Prostate gland (tissue), 2 donors: Measurements from ENCODE around the gene TRPT1.

ENCODE experiments used
- POLR2A ChIP-seq: fragments of 450-650 bp; IDR thresholded peaks from one replicate; pipeline ENCODE4 v1.6.1; 2016; ENCODE audit warnings: antibody characterized with exemption, mild to moderate bottlenecking
- POLR2AphosphoS5 ChIP-seq: sonication (generic); formaldehyde crosslinking; IDR thresholded peaks from one replicate; pipeline ENCODE4 v1.6.1; 2017; ENCODE audit warnings: antibody characterized with exemption
- TF ChIP-seq, protein P1 (sequence below), 4 experiments: fragments of 200-600 bp in 2 of 4; fragments of 450-650 bp in 2 of 4; sonication (generic) in 2 of 4; IDR thresholded peaks; 1 replicate in 3 of 4; 2 replicates in 1 of 4; pipeline ENCODE4 v1.5.1; 2016 to 2019; ENCODE audit warnings: antibody characterized with exemption in 4 of 4, mild to moderate bottlenecking in 2 of 4, moderate library complexity in 2 of 4

DNA sequence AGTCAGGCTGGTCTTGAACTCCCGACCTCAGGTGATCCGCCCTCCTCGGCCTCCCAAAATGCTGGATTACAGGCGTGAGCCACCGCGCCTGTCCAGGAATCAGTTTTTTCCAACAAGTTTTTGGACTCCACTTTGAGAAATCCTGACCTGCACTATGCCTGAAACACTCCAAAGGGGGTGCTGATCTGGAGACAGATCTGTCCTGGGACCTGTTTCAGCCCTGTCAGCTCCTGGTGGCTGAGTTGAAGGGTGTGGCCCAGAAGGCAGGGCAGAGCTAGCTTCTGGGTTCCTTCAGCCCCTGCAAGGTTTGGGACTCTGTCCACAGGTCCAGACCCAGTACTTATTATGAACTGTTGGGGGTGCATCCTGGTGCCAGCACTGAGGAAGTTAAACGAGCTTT, 5.6 kb upstream of the TRPT1 start:
- TF ChIP-seq, protein P1, sequence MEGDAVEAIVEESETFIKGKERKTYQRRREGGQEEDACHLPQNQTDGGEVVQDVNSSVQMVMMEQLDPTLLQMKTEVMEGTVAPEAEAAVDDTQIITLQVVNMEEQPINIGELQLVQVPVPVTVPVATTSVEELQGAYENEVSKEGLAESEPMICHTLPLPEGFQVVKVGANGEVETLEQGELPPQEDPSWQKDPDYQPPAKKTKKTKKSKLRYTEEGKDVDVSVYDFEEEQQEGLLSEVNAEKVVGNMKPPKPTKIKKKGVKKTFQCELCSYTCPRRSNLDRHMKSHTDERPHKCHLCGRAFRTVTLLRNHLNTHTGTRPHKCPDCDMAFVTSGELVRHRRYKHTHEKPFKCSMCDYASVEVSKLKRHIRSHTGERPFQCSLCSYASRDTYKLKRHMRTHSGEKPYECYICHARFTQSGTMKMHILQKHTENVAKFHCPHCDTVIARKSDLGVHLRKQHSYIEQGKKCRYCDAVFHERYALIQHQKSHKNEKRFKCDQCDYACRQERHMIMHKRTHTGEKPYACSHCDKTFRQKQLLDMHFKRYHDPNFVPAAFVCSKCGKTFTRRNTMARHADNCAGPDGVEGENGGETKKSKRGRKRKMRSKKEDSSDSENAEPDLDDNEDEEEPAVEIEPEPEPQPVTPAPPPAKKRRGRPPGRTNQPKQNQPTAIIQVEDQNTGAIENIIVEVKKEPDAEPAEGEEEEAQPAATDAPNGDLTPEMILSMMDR (IDR thresholded peaks at IDR 0.05) = no peak
- TF ChIP-seq POLR2AphosphoS5 (no peak), POLR2A (no peak)
